Loucy (cell line): Measurements from ENCODE around the gene HS6ST3.

Experiments used
- H2AFZ ChIP-seq: fragments of 200-600 bp; sonication (generic); 2 replicates; pipeline ENCODE4 v1.6.0; 2016; ENCODE audit warnings: antibody characterized with exemption, mild to moderate bottlenecking, low read length, moderate library complexity
- H3F3A ChIP-seq: fragments of 200-600 bp; 2 replicates; pipeline ENCODE4 v1.6.0; 2016; ENCODE audit warnings: antibody characterized with exemption, low read depth, mild to moderate bottlenecking
- H3K27me3 ChIP-seq: fragments of 200-600 bp; sonication (generic); 2 replicates; pipeline ENCODE4 v1.6.1; 2014; ENCODE audit warnings: low read length, mild to moderate bottlenecking; ENCODE audit not compliant: insufficient read depth, poor library complexity, severe bottlenecking
- H3K36me3 ChIP-seq: fragments of 200-600 bp; sonication (generic); 2 replicates; pipeline ENCODE4 v1.6.1; 2016; ENCODE audit warnings: low read length; ENCODE audit not compliant: insufficient read depth
- H3K4me1 ChIP-seq: fragments of 200-600 bp; sonication (generic); 2 replicates; pipeline ENCODE4 v1.5.1; 2014; ENCODE audit warnings: low read length, mild to moderate bottlenecking; ENCODE audit not compliant: insufficient read depth, poor library complexity, severe bottlenecking
- H3K4me2 ChIP-seq: fragments of 200-600 bp; sonication (generic); 2 replicates; pipeline ENCODE4 v1.6.0; 2014; ENCODE audit warnings: antibody characterized with exemption, low read length, low read depth, mild to moderate bottlenecking; ENCODE audit not compliant: poor library complexity, severe bottlenecking
- H3K4me3 ChIP-seq: fragments of 200-600 bp; sonication (generic); 2 replicates; pipeline ENCODE4 v1.5.1; 2014; ENCODE audit warnings: low read length, mild to moderate bottlenecking, mixed read lengths; ENCODE audit not compliant: poor library complexity, severe bottlenecking
- H3K79me2 ChIP-seq: fragments of 200-600 bp; sonication (generic); 2 replicates; pipeline ENCODE4 v1.6.1; 2014; ENCODE audit warnings: low read length; ENCODE audit not compliant: insufficient read depth
- H3K9ac ChIP-seq: fragments of 200-600 bp; sonication (generic); 2 replicates; pipeline ENCODE4 v1.6.0; 2014; ENCODE audit warnings: mild to moderate bottlenecking, low read depth, low read length, moderate library complexity; ENCODE audit not compliant: poor library complexity, severe bottlenecking
- H3K9me2 ChIP-seq: fragments of 200-600 bp; sonication (generic); replicated peaks from 2 replicates; pipeline ENCODE4 v1.6.1; 2016; ENCODE audit warnings: low read depth, low read length, mixed read lengths
- H3K9me3 ChIP-seq: fragments of 200-600 bp; sonication (generic); 2 replicates; pipeline ENCODE4 v1.6.1; 2014; ENCODE audit warnings: mild to moderate bottlenecking, antibody characterized with exemption, low read length, low read depth; ENCODE audit not compliant: insufficient read depth
- H4K20me1 ChIP-seq: fragments of 200-600 bp; sonication (generic); 2 replicates; pipeline ENCODE4 v1.6.0; 2014; ENCODE audit warnings: antibody characterized with exemption, low read length, mild to moderate bottlenecking; ENCODE audit not compliant: insufficient read depth, poor library complexity, severe bottlenecking
- CTCF ChIP-seq: fragments of 200-600 bp; sonication (generic); conservative IDR thresholded peaks from 2 replicates; pipeline ENCODE4 v1.5.1; 2014; ENCODE audit warnings: mild to moderate bottlenecking, antibody characterized with exemption, low read length
- EZH2phosphoT487 ChIP-seq: fragments of 200-600 bp; IDR thresholded peaks from 2 replicates; pipeline ENCODE4 v1.6.1; 2018; ENCODE audit warnings: antibody characterized with exemption, mild to moderate bottlenecking, moderate library complexity, borderline replicate concordance

HS6ST3 gene

DNA sequence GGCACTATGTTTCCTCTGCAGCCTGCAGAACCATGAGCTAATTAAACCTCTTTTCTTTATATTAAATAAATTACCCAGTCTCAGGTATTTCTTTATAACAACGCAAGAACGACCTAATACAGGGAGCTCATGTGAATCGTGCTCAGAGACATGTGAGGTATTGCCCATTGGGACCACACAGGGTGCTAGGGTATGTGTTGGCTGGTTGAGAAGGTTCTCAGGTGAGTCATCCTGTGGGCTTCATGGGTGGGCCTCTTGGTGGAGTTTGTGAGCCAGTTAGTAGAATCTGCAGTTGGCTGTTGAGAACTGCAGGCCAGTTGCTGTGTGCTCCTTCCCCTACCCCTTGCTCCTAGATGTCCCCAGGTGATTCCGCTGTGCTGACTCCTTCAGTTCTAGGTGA is 163.0 kb downstream of the HS6ST3 start:
- Histone ChIP-seq H3K4me1 (no peaks in the 10 kb centered on the region), H3F3A (no peaks in the 10 kb centered on the region), H3K4me2 (no peak overlapping the region), H3K79me2 (no peaks in the 10 kb centered on the region), H4K20me1 (no peaks in the 10 kb centered on the region), H3K9ac (no peak overlapping the region), H3K36me3 (no peaks in the 10 kb centered on the region), H3K27me3 (no peaks in the 10 kb centered on the region), H3K9me2 (no peaks in the 10 kb centered on the region), H3K9me3 (no peaks in the 10 kb centered on the region; the same call in 1 of the 2 replicates), H3K4me3 (no peak overlapping the region), H2AFZ (no peak overlapping the region)
- TF ChIP-seq CTCF (no peak), EZH2phosphoT487 (no peak)

- no peak overlapping the region for H3K4me2 ChIP-seq
- H3K9ac ChIP-seq: no peak overlapping the region
- no peaks in the 10 kb centered on the region for H3K27me3 ChIP-seq
- H3F3A ChIP-seq: no peaks in the 10 kb centered on the region
- no peak overlapping the region for H3K4me3 ChIP-seq
- no peaks in the 10 kb centered on the region for H3K79me2 ChIP-seq
- H3K36me3 ChIP-seq: no peaks in the 10 kb centered on the region
- H4K20me1 ChIP-seq: no peaks in the 10 kb centered on the region
- no peaks in the 10 kb centered on the region for H3K9me2 ChIP-seq
- H3K4me1 ChIP-seq: no peaks in the 10 kb centered on the region
- TF ChIP-seq CTCF (no peak), EZH2phosphoT487 (no peak)
- H3K9me3 ChIP-seq: no peaks in the 10 kb centered on the region
- H2AFZ ChIP-seq: no peak overlapping the region
Measured at GRCh38 chr13:96273196-96273595, 183.3 kb downstream of the HS6ST3 start.

DNA sequence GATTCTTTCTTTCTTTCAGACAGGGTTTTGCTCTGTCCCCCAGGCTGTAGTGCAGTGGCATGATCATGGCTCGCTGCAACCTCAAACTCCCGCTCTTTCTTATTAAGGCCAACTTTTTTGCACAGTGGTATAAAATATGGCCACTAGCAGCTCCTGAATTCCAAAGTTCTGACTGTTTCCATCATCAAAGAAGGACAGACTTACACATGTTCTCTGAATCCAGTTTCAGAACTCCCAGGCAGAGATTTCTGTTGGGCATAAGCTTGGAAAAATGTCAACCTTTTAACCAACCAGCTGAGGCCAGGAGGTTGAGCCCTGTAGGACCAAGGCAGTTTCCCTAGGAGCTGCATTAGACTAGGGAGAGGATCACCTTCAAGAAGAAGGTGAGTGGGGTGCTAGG is 184.1 kb downstream of the HS6ST3 start:
- Histone ChIP-seq H3K9ac (no peak overlapping the region), H2AFZ (no peak overlapping the region), H3K36me3 (no peaks in the 10 kb centered on the region), H3K79me2 (no peaks in the 10 kb centered on the region), H4K20me1 (no peaks in the 10 kb centered on the region), H3K9me3 (no peaks in the 10 kb centered on the region), H3K9me2 (no peaks in the 10 kb centered on the region), H3K27me3 (no peaks in the 10 kb centered on the region), H3K4me2 (no peak overlapping the region), H3F3A (no peaks in the 10 kb centered on the region), H3K4me3 (no peak overlapping the region), H3K4me1 (no peaks in the 10 kb centered on the region)
- TF ChIP-seq EZH2phosphoT487: no peak

DNA sequence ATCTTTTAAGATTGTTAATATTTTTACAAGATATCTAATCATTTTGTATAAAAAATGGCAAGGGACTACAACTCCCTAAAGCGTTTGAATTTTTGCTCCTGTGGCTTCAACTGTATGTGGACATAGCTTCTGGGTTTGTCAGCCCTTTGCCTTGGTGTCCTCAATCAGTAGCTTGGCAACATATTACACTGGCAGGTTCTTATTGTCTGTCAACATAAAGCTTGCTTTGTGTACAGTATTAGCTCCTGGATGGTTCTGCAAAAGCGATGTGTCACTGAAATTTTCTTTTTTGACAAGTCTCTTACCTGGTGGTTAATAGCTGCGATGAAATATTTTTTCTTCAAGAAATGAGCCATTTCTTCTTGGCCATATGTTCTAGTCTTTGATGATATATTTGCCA is 190.0 kb downstream of the HS6ST3 start:
- H3K4me3 ChIP-seq: no peak overlapping the region
- H3K9me3 ChIP-seq: no peaks in the 10 kb centered on the region; the same call in 1 of the 2 replicates
- no peaks in the 10 kb centered on the region for H3K27me3 ChIP-seq

More for the DNA sequence above, 190.0 kb downstream of the HS6ST3 start:
- no peak overlapping the region for H3K4me2 ChIP-seq
- H3K9me2 ChIP-seq: no peaks in the 10 kb centered on the region
- no peak overlapping the region for H3K9ac ChIP-seq
- H3K36me3 ChIP-seq: no peaks in the 10 kb centered on the region
- no peaks in the 10 kb centered on the region for H4K20me1 ChIP-seq
- H3K79me2 ChIP-seq: no peaks in the 10 kb centered on the region
- no peaks in the 10 kb centered on the region for H3K4me1 ChIP-seq
- H3F3A ChIP-seq: no peaks in the 10 kb centered on the region
- no peak for TF ChIP-seq CTCF
- TF ChIP-seq EZH2phosphoT487: no peak
- H2AFZ ChIP-seq: no peak overlapping the region
